HepG2 (cell line): Measurements from ENCODE around the gene ZNF584. TPM values are rescaled to one million over a fixed set of nuclear protein-coding genes. Genes with fewer than 3 reads are reported as not detected.
A peak's percentile ranks its signal among the peaks of the same experiment; 100 is the strongest.

Experiments
- CBX5 ChIP-seq: sonication (generic); formaldehyde crosslinking; IDR thresholded peaks from 2 replicates; pipeline ENCODE4 v1.4.0; 2020; ENCODE audit warnings: missing genetic modification reagents, borderline replicate concordance
- CHCHD3 ChIP-seq: sonication (generic); formaldehyde crosslinking; IDR thresholded peaks from 2 replicates; pipeline ENCODE4 v1.8.0; 2022; ENCODE audit warnings: mild to moderate bottlenecking, missing genetic modification reagents, moderate library complexity
- DNMT1 ChIP-seq: sonication (generic); formaldehyde crosslinking; IDR thresholded peaks from 2 replicates; pipeline ENCODE4 v1.5.1; 2020; ENCODE audit warnings: mild to moderate bottlenecking, missing genetic modification reagents
- EP300 ChIP-seq, 3 experiments: sonication (generic) in 1 of 3; formaldehyde crosslinking in 1 of 3; IDR thresholded peaks; 2 replicates each; pipeline versions ENCODE4 v1.5.1 to v1.6.1; 2011 to 2020; ENCODE audit warnings: low read depth in 2 of 3, low read length in 2 of 3, borderline replicate concordance in 1 of 3, improper control_type of control experiment in 1 of 3, mild to moderate bottlenecking in 1 of 3, missing genetic modification reagents in 1 of 3, moderate library complexity in 1 of 3
- FOSL2 ChIP-seq: sonication (generic); formaldehyde crosslinking; IDR thresholded peaks from 2 replicates; pipeline ENCODE4 v1.4.0; 2020; ENCODE audit warnings: missing genetic modification reagents
- HMGA1 ChIP-seq: sonication (generic); formaldehyde crosslinking; conservative IDR thresholded peaks from 2 replicates; pipeline ENCODE4 v1.4.0; 2020; ENCODE audit warnings: missing genetic modification reagents
- ISL2 ChIP-seq: sonication (generic); formaldehyde crosslinking; IDR thresholded peaks from 2 replicates; pipeline ENCODE4 v1.5.0; 2020; ENCODE audit warnings: missing genetic modification reagents
- KLF15 ChIP-seq: sonication (generic); formaldehyde crosslinking; IDR thresholded peaks from 2 replicates; pipeline ENCODE4 v1.8.1; 2023; ENCODE audit warnings: borderline replicate concordance, mild to moderate bottlenecking, inconsistent platforms, missing genetic modification reagents, mixed read lengths
- MXI1 ChIP-seq: IDR thresholded peaks from 3 replicates; pipeline ENCODE4 v1.6.1; 2012; ENCODE audit warnings: low read depth, low read length, inconsistent platforms, borderline replicate concordance
- NFE2L2 ChIP-seq: fragments of 150-350 bp; IDR thresholded peaks from 2 replicates; pipeline ENCODE4 v1.6.1; 2014; ENCODE audit warnings: low read length
- NR1H2 ChIP-seq: sonication (generic); formaldehyde crosslinking; IDR thresholded peaks from 2 replicates; pipeline ENCODE4 v1.8.1; 2022; ENCODE audit warnings: low read depth, missing genetic modification reagents, borderline replicate concordance
- PLSCR1 ChIP-seq: sonication (generic); formaldehyde crosslinking; IDR thresholded peaks from 2 replicates; pipeline ENCODE4 v1.5.0; 2020; ENCODE audit warnings: missing genetic modification reagents, mild to moderate bottlenecking, borderline replicate concordance
- RNF2 ChIP-seq: fragments of 450-650 bp; conservative IDR thresholded peaks from 2 replicates; pipeline ENCODE4 v1.6.1; 2016; ENCODE audit warnings: low read depth
- SMYD3 ChIP-seq: sonication (generic); formaldehyde crosslinking; IDR thresholded peaks from 2 replicates; pipeline ENCODE4 v1.8.1; 2023; ENCODE audit warnings: mild to moderate bottlenecking, missing genetic modification reagents
- TFDP2 ChIP-seq: sonication (generic); formaldehyde crosslinking; IDR thresholded peaks from 2 replicates; pipeline ENCODE4 v1.4.0; 2020; ENCODE audit warnings: missing genetic modification reagents
- ZFAT ChIP-seq: sonication (generic); formaldehyde crosslinking; conservative IDR thresholded peaks from 2 replicates; pipeline ENCODE4 v1.8.1; 2023; ENCODE audit warnings: missing genetic modification reagents, inconsistent platforms
- polyA plus RNA-seq, 8 experiments: library from polyadenylated mRNA; depleted of rRNA in 3 of 8; stranded (reverse) in 7 of 8; unstranded in 1 of 8; fragments of >200 nt; fragmentation: Illumina TruSeq in 4 of 8; extraction: Trizol in 4 of 8; gene quantifications; 2 replicates each; pipeline versions ENCODE4 v1.2.1 to v1.2.3, GENCODE V29; 2011 to 2016; ENCODE audit warnings: low read depth in 4 of 8, missing spikeins in 1 of 8, mixed read lengths in 1 of 8; ENCODE audit not compliant: insufficient read depth in 1 of 8
- total RNA-seq, 5 experiments: library from RNA; depleted of rRNA; stranded (reverse); fragments of >200 nt; fragmentation: Illumina TruSeq; extraction: Trizol; gene quantifications; 2 replicates each; pipeline ENCODE4 v1.2.3, GENCODE V29; 2016; ENCODE audit warnings: low read depth in 1 of 5
- TF ChIP-seq, protein P1 (sequence below): IDR thresholded peaks from 2 replicates; pipeline ENCODE4 v1.6.1; 2016; ENCODE audit warnings: low read depth, missing genetic modification reagents, missing compliant biosample characterization
- TF ChIP-seq, protein P2 (sequence below): IDR thresholded peaks from 2 replicates; pipeline ENCODE4 v1.6.1; 2012; ENCODE audit warnings: inconsistent platforms
- TF ChIP-seq, protein P3 (sequence below): sonication (generic); formaldehyde crosslinking; IDR thresholded peaks from 2 replicates; pipeline ENCODE4 v1.4.0; 2020; ENCODE audit warnings: mild to moderate bottlenecking, low read depth, missing genetic modification reagents

The ZNF584 gene
- total and polyA plus RNA-seq, 2 of the 13 experiments (the other 11 are each of a cell fraction or from before 2014, with no cell fraction given), result 2.4 to 7.0 TPM

GRCh38 chr19:58400916-58401839, 7.3 kb upstream of the ZNF584 start (continued):
- TF ChIP-seq, protein P1, sequence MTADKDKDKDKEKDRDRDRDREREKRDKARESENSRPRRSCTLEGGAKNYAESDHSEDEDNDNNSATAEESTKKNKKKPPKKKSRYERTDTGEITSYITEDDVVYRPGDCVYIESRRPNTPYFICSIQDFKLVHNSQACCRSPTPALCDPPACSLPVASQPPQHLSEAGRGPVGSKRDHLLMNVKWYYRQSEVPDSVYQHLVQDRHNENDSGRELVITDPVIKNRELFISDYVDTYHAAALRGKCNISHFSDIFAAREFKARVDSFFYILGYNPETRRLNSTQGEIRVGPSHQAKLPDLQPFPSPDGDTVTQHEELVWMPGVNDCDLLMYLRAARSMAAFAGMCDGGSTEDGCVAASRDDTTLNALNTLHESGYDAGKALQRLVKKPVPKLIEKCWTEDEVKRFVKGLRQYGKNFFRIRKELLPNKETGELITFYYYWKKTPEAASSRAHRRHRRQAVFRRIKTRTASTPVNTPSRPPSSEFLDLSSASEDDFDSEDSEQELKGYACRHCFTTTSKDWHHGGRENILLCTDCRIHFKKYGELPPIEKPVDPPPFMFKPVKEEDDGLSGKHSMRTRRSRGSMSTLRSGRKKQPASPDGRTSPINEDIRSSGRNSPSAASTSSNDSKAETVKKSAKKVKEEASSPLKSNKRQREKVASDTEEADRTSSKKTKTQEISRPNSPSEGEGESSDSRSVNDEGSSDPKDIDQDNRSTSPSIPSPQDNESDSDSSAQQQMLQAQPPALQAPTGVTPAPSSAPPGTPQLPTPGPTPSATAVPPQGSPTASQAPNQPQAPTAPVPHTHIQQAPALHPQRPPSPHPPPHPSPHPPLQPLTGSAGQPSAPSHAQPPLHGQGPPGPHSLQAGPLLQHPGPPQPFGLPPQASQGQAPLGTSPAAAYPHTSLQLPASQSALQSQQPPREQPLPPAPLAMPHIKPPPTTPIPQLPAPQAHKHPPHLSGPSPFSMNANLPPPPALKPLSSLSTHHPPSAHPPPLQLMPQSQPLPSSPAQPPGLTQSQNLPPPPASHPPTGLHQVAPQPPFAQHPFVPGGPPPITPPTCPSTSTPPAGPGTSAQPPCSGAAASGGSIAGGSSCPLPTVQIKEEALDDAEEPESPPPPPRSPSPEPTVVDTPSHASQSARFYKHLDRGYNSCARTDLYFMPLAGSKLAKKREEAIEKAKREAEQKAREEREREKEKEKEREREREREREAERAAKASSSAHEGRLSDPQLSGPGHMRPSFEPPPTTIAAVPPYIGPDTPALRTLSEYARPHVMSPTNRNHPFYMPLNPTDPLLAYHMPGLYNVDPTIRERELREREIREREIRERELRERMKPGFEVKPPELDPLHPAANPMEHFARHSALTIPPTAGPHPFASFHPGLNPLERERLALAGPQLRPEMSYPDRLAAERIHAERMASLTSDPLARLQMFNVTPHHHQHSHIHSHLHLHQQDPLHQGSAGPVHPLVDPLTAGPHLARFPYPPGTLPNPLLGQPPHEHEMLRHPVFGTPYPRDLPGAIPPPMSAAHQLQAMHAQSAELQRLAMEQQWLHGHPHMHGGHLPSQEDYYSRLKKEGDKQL (CRISPR knock-in tag), result no peak
- no peak; the same call in 1 of the 2 replicates for TF ChIP-seq FOSL2
- peak in 1 of 2 experiments; percentile 20; a peak in 2 of 4 replicates for TF ChIP-seq EP300 (IDR thresholded peaks at IDR 0.05; ENCODE audit: low read depth in 2 of 2, low read length in 2 of 2)
- TF ChIP-seq EP300 (CRISPR knock-in tag; IDR thresholded peaks at IDR 0.05; ENCODE audit: borderline replicate concordance), result 0 out of 2 replicates have a peak, but pooled peaks have one; percentile 13
- TF ChIP-seq DNMT1 (CRISPR knock-in tag), result no peak
- TF ChIP-seq, protein P2, sequence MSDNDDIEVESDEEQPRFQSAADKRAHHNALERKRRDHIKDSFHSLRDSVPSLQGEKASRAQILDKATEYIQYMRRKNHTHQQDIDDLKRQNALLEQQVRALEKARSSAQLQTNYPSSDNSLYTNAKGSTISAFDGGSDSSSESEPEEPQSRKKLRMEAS, result peak; percentile 57
- no peak for TF ChIP-seq NR1H2
- TF ChIP-seq RNF2, result no peak
- TF ChIP-seq MXI1, result peak; percentile 99
- TF ChIP-seq CBX5 (CRISPR knock-in tag), result no peak
- no peak for TF ChIP-seq NFE2L2
- no peak for TF ChIP-seq HMGA1 (CRISPR knock-in tag)
- TF ChIP-seq TFDP2, result peak; percentile 95
- no peak for TF ChIP-seq KLF15
- no peak for TF ChIP-seq ISL2 (CRISPR knock-in tag)
- TF ChIP-seq PLSCR1 (CRISPR knock-in tag), result no peak
- no peak for TF ChIP-seq ZFAT (CRISPR knock-in tag)
- TF ChIP-seq CHCHD3 (CRISPR knock-in tag), result no peak; the same call in 1 of the 2 replicates
- TF ChIP-seq, protein P3, sequence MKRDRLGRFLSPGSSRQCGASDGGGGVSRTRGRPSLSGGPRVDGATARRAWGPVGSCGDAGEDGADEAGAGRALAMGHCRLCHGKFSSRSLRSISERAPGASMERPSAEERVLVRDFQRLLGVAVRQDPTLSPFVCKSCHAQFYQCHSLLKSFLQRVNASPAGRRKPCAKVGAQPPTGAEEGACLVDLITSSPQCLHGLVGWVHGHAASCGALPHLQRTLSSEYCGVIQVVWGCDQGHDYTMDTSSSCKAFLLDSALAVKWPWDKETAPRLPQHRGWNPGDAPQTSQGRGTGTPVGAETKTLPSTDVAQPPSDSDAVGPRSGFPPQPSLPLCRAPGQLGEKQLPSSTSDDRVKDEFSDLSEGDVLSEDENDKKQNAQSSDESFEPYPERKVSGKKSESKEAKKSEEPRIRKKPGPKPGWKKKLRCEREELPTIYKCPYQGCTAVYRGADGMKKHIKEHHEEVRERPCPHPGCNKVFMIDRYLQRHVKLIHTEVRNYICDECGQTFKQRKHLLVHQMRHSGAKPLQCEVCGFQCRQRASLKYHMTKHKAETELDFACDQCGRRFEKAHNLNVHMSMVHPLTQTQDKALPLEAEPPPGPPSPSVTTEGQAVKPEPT, result 0 out of 2 replicates have a peak, but pooled peaks have one; percentile 18
- TF ChIP-seq SMYD3, result peak; percentile 47; the same call in 1 of the 2 replicates
